ENCODE measurements around the gene LYRM4.

LYRM4 gene

DNA sequence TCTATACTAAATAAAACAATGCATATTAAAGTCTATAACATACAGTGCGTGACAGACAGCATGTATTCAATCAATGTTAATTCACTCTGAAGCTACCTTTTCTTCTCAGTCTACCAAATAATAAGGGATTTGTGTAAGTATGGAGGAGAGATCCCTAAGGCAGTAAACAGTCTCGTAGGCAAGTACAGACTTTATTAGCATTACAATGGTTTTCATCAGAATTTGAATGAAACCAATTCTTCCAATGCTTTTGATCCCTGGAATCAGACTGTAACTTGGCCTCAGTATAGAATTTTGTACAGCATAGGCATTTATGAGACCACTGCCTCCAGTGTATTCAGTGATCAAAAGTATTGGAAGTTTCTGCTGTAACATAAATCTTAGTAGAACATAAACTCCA, 19.5 kb downstream of the LYRM4 start:
- no peak for DNase-seq

DNA sequence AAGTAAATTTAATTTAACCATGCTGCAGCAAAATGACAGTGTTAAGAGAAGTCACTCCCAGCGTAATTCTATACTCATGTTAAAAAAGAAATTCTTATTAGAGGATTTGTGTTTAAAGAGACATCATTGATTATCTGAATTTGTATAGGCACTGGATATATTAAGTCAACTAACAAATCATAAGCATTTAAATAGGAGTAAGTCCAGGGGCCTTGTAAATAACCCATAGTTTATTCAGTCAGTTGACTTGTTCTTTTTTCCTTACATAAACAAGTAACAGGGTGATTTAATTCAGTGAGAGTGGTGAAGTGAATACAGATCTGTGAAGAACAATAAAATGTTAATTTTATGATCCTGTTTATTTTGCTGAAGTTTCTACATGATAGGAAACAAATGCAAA, 22.4 kb downstream of the LYRM4 start:
- DNase-seq: no peak

DNA sequence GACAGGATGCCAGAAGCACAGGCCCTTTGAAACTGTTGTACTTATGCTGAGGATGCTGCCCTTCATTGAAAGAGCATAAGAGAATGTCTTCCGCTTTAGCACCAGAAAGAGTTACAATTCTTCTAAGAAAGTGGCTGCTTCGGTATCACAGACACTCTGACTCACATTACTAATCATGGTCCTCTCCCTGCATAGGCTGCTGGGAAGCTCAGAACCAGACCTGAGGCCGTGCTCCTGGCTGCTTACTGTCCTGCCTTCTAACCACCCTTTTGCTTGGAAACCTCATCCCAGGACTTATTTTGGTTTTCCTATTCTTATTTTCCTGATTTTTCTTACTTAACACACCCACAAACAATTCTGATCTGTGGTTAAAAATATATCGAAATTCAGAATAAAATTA, 22.9 kb downstream of the LYRM4 start:
- no peak for DNase-seq

DNA sequence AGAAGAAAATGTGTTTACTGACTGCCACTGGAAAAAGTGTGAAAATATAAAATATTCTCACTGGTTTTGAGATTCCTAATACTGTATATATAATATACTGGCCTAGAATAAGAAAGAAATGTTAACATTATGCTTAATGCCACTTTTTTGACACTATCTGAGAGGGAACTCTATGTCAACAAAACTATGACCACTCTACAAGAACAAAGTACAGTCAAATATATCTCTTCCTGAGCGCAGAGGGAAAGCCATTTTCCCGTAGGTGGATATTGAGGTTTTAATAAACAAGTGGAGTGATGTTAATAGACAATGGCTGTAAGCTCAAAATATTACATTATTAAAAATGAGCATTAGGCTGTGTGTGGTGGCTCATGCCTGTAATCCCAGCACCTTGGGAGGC, 24.9 kb downstream of the LYRM4 start:
- DNase-seq: no peak

DNA sequence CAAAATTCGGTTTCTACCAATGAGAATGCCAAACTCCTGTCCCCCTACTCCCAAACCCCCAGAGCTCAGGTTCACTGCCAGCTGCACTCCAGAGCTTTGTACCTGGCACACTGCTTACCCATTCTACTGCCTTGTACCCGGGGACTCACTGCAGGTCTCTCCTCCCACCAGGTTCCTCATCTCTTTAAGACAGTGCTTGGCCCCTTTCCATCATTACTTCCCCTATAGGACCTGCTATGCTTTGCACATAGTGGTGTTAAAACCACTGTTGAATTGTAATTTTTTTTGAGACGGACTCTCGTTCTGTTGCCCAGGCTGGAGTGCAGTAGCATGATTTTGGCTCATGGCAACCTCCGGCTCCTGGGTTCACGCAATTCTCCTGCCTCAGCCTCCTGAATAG, 25.9 kb downstream of the LYRM4 start:
- no peak for DNase-seq

DNA sequence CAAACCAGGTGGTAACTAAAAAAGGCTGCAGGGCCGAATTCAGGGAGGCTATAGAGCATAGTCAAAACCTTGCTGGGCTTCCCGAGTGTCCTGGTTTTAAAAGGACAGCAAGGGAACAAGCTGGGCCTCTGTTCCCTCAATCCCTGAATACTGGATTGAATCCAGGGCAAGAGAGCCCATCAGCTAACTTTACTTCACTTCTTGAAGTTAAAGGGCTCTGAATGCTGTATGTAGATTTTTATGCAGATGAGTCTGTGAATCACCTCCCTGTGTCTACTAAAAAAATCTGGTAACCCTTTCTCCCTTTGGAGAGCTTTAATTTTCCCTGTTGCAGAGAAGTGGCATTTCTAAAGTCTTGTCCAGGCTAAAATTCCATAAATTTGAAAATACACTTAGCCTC, 29.5 kb downstream of the LYRM4 start:
- DNase-seq: no peak

DNA sequence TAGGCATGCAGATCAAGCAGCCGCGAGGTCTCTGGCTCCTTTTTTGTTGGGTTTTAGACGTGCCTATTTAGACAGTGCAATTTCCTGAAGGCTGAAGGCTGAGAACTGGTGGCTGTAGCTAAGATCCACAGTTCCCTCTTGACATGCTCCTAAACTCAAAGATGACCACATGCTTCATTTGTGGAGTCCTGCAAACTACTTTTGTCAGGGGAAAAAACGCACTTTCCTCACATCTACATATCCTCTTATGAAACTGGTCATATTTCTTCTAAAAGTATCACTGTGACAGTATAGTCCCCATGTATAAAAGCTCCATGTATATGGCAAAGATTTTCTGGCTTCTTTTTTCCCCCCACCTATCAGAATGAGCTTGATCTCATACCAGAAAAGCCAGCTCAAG, 30.7 kb downstream of the LYRM4 start:
- DNase-seq: no peak

DNA sequence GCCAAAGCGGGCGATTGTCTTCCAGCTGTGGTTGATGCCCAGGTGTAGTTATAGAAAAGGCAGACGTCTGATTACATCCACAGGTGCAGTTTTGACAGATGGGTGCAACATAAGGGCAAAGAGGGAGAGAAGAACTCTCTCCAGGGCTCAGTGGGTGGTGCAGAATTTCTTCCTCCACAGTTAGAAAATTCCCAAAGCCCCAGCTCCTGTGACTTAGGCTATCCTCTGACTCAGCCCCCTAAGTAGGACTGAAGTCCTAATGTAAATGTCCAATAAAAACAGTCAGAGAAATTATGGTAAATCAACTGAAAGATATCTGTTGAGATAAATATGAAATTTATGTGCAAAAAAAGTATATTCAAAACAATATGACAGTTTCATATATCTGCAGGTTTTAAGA, 31.4 kb downstream of the LYRM4 start:
- no peak for DNase-seq

DNA sequence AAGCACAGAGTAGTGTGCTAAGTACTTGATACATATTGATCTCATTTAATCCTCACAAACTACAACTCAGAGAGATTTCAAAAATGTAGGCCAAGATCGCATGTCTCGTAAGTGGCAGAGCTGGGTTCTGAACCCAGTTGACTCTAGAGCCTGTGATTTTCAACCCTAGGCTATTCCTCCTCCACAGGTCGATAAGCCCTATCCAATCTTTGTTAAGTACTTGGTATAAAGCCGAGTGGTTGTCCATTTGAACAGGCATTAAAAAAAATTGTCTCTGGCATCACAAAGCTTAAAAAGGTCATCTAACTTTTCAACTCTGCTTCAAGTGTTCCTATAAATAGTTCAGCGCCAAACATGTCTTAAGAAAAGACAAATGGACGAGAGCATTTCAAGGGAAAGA, 37.4 kb downstream of the LYRM4 start:
- DNase-seq: no peak

DNA sequence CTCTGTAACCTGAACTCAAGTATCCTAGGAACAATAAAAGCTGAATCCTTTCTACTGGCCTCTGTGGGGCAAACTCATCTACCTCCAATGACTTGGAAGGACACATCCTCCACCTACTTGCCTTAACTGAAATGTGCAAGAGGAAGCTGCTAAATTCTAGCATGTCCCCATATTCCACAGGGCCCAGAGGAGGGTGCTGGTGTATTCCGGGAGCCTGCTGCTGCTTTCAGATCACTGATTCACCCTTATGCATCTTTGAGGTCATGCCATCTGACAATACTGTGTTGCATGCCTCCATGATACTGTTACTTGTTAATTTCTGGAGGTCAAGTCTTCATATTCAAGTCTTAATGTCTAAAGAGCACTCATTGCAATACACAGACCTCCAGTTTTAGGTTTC, 40.3 kb downstream of the LYRM4 start:
- DNase-seq: no peak

DNA sequence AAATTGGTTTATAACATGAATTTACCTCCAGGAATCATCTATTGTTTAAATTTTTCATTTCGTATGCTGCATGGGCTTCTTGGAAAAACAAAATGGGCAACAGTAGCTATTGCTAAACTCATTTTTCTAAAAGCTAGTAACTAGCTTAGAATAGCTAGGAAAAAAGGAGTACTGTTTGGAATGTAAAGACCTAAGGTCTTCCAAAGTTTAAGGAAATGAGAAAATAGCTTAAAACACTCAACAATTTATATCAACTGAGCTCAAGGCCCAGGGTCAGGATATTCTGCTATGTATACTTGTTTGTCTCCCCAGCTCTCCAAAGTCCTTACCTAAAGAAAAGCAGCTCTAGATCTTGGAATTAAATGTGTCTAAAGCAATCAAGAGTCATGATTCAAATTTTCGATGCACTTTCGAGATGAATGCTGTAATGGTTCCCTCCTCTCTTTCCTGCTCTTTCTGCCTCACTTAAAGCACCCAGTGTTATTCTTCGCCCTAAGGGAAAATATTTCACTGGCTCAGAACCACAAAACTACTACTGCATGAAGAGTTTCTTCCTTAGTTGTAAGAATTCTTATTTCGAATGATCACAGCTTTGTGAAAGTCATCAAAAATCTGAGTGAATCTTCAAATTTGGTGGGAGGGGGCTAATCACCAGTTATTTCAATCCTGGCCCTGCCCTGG, 41.6 kb downstream of the LYRM4 start:
- DNase-seq: no peak

DNA sequence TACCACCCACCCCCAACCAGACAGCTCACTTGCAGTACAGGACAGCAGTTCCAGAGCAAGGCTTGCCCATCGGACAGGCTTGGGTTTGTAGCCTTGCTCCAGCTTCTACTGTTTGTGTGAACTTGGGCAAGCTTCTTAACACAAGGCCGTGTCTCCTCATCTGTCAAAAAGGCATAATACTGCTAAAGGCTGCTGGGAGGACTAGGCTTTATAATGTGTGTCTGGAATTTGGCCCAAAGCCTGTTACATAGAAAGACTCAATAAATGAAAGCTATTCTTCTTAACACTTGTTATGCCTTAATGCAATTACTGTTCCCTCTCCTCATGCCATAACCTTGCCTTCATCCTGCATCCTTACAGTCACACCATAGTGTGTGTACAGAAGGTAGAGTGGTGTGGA, 43.4 kb downstream of the LYRM4 start:
- no peak for DNase-seq

DNA sequence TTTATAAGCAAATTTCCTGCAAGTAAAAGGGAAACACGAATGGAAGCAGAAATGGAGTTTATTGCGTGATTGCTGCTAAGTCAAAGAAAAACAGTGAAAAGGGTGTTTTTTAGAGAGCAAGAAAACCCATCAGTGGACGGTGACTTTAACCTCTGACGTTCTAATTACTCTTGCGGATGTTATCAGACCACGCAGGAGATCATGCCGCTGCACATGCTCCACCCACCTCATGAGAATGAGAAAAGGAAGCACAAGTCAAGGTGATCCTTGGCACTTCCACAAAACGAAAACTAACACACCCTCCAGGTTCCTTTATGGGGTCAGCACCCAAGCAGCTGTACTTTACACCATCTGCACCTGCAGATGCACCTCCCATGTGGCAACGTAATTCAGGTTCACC, 45.0 kb downstream of the LYRM4 start:
- no peak for DNase-seq

DNA sequence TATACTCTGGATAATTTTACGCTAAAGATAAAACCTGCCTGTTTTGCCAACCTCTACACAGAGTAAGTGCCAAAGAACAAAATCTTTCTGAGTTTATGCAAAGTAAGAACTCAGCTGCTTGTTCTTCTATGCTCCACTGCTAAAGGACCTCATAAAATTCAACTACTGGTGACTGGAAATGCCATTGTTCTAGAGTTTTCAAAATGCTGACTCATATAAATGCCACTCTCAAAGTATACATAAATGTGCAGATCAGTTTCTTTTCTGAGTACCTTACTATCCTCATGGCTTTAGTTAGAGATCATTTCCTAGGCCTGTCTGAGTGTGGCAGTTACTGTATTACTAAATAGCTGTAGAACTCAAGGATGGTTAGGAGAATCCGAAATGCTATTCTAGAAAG, 45.6 kb downstream of the LYRM4 start:
- DNase-seq: no peak

DNA sequence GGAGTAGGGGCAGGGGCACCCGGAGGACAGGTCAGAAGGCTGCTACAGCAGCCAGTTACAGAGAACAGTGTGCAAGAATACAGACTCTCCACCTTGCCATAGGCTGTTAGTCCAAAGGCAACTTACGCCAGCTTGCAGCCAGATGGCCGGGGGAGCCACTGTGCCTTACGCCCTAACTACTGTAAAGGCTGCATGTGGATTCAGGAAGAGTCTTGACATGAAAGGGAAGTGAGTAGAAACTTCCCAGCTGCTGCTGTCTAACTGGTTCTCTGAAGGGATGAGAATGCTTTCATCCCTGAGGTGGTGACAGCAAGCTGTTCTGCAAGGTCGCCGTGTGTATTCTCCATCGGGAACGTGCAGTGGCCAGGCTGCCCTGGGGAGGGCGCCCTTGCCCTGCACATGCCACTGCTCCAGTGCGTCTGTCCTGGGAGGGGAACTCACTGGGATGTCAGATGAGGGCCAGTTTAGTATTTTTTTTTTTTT, 46.1 kb downstream of the LYRM4 start:
- DNase-seq: peak in 1 of 2 experiments; percentile 47

DNA sequence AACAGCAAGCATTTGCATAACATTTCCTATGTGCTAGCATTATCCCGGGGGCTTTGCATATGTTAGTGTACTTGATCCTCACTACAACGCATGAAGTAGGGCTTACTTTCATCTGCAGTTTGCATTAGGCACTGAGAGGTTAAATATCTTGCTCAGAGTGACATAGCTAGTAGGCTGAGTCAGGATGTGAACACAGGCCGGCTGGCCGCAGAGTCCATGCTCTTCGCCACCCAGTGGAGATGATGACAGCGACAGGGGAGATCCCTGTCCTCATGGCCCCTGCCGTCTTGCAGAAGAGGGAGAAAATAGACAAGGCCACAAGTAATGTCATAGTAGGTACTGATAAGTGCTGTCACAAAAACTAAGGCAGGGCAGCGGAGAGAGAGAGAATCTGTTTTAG, 46.9 kb downstream of the LYRM4 start:
- no peak for DNase-seq

DNA sequence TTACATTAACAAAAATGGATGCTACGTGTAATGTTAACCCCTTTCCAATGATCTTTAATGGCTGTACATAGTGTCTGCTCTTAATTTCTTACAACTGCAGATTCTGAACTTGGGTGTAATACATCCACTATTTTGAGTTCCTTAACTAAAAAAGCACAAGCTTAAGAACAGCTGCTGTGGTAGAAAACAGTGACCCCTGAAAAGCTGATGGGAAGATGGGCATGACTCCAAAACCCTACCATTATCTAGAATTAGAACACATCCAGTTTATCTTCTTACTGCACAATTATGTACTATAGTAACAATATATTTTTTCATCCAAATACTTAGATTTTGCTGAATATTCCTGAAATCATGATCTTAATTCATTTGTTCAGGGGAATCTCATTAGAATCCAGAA, 49.3 kb downstream of the LYRM4 start:
- no peak for DNase-seq

DNA sequence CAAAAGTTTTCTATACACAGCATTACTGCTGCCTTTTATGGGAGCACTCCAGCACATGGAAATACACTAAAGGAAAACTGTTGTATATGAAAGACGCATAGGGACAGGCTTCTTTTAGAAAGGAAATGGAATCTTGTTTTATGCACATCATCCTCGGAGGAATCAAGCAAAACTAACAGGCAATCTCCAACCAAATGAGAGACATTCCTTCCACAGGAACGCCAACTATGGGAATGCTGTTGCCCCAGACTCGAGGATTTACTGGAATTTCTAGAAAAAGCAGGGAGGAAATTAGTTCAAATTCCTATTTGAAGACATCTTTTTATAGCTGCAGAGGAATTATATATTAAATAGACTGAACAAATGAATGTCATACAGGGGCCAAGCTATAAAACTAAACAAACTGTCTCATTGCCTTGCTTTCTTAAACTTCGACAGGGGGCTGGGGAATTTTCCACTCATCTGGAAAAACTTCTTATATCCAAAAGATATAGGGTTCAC, 52.2 kb downstream of the LYRM4 start:
- no peak for DNase-seq

DNA sequence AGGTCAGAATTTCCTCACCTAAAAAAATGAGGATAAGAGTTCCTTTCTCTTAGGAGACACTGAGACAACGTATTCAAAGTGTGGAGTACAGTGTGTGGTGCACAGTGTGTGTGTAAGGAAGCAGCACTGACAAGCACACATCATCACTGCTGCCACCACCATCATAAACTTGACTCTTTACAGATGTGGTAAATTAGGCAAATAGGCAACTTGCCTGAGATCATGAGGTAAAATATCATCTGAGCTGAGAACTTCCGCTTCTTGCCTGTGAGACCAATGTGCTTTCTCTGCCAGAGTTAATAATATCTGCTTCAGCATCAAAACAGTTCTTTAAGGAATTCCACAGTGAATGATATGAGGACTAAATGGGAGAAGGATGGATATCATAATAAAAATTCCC, 52.7 kb downstream of the LYRM4 start:
- DNase-seq: no peak

DNA sequence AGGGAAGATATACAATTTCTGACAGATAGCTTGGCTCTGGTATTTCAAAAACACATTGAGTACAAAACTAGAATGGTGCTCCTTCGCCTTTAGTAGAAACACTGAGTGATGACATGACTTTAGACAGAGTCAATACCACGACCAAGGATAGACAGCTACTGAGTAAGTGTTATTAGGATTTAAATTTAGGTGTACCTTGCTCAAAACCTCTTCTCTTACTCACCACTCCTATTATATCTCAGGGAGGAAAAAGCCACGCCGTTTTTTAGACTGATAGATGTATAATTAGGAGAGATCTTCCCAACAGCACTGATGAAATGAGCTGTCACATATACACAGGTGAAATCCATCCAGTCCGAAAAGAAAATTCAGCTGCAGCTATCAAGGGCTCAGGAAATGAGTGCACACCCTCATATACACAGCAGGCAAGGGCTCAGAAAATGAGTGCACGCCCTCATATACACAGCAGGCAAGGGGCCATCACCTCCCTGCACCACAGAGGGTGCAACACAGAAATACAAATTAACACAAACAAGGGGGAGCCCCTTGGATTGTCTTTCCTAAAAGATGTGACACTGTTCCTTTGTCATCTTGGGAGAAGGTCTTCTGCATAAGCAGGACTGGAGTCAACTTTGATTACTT, 53.7 kb downstream of the LYRM4 start:
- DNase-seq: no peak

DNA sequence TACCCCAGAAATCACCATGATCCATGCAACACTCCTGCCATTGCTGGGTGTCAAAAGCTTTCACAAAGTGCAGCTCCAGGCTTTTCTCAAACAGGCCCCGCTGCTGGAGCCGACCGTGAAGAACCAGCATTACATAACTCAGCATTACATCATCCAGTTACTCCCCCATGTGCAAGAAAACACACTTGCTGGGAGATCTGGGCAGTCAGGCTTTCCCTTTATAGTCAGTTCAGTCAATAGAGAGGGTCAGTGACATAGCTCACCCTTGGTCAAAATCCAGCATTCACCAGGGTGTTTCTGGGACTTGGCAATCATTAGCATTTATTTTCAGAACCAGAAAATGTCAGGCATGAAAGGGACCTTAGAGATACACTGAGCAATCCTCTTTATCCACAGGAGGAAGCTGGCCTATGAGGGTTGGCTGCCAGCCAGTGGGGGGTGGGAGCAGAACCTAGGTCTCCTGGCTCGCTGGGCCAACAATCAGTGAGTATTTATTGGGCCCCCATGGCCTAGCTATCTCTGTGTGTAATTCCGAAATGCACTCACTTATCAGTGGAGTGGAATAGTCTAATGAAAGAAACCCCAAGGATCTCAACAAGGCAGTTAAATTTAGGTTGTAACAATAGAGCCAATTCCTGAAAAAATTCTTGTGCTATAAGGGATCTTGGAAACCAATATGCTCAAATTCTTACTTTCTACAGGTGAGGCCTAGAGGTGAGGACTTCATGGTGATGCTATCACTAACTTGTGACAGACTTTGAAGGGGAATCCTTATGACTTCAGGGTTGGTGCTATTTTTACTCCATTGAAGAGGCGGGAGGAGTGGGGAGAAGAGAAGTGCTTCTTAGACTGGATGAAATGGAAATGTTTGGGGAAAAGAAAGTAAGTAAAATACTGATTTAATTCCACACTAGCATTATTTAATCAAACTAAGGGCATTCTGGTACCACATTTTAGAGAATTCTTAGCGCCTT, 54.6 kb downstream of the LYRM4 start:
- peak; percentile 7 to 63 for DNase-seq

DNA sequence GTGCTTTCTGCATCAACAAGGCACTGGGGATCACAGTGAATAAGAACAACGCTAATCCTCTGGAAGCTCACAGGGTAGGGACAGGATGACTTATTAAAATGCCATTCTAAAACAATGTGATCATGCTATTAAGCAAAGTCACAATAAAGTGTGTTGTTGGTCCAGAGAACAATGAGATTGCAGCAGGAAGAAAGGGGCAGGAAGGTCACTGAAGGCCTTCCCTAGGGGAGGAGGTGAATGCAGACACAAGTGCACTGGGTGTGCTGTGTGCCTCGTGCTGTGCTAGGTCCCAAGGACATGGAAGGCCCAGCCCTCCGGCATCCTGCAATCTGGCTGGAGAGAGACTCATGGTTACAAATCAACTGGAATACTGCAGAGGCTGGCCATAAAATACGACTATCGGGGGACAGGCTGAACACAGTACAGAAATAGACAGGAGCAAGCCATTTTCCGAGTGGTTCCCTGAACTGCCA, 55.7 kb downstream of the LYRM4 start:
- no peak for DNase-seq

DNA sequence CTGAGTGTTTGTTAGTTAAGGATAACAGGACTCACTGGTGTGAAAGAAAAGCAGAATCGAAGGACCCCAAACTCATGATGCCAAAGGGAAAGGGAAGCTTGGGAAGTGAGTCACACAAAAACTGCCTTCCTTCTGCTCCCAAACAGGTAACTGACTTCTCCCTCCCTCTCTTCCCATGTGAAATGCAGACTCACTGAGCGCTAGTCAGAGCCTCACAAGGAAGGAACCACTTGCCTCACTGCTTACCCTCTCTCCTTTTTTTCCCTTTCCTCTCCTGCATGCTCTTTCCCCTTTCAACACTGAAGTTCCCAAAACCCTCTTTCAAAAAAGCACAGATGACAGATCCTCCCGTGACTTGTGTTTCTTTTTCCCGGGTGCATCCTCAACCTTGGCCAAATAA, 56.4 kb downstream of the LYRM4 start:
- no peak for DNase-seq
